Ovary (tissue), 9 donors: Measurements from ENCODE around the gene CHFR. TPM values are rescaled to one million over a fixed set of nuclear protein-coding genes. Genes with fewer than 3 reads are reported as not detected.

Source experiments
- DNase-seq, 5 donors: peaks; one replicate each; pipeline ENCODE4 v3.0.0-alpha.2; 2019 to 2020
- H3K27ac ChIP-seq, 2 donors: fragments of 200-600 bp; one replicate each; pipeline versions ENCODE4 v1.5.1 to v1.8.0; 2019 to 2022
- H3K27me3 ChIP-seq: fragments of 200-600 bp; one replicate; pipeline ENCODE4 v1.8.0; 2022
- H3K36me3 ChIP-seq: fragments of 200-600 bp; sonication (generic); one replicate; pipeline ENCODE4 v1.5.1; 2019
- H3K4me1 ChIP-seq: one replicate; pipeline ENCODE4 v1.8.1; 2013; ENCODE audit warnings: mild to moderate bottlenecking, moderate library complexity; ENCODE audit not compliant: insufficient read depth
- H3K4me3 ChIP-seq: fragments of 200-600 bp; sonication (generic); one replicate; pipeline ENCODE4 v1.5.1; 2017
- H3K9me3 ChIP-seq, 2 donors: fragments of 200-600 bp in 1 of 2; sonication (generic) in 1 of 2; one replicate each; pipeline versions ENCODE4 v1.5.1 to v1.8.1; 2013 to 2019; ENCODE audit warnings: mild to moderate bottlenecking in 1 of 2, moderate library complexity in 1 of 2
- CTCF ChIP-seq, 3 donors: fragments of 450-650 bp in 2 of 3; fragments of 200-600 bp in 1 of 3; IDR thresholded peaks; one replicate each; pipeline versions ENCODE4 v1.5.1 to v1.8.0; 2016 to 2022; ENCODE audit warnings: antibody characterized with exemption in 3 of 3, mild to moderate bottlenecking in 1 of 3
- EP300 ChIP-seq: sonication (generic); formaldehyde crosslinking; IDR thresholded peaks from one replicate; pipeline ENCODE4 v1.6.1; 2017; ENCODE audit warnings: antibody characterized with exemption
- POLR2A ChIP-seq: fragments of 450-650 bp; IDR thresholded peaks from one replicate; pipeline ENCODE4 v1.6.1; 2017; ENCODE audit warnings: antibody characterized with exemption, mild to moderate bottlenecking, moderate library complexity
- WGBS, 3 donors: extraction: QIAGEN DNeasy Blood & Tissue Kit in 1 of 3; methylation state at CpG; one replicate each; pipeline versions ENCODE4 v1.1.5 to v1.1.7; 2013 to 2017; 5-methylcytosine and 5-hydroxymethylcytosine counted together
- intact Hi-C, 4 donors: fragments of 100-400 bp; cut with DNase I; formaldehyde crosslinking; loops; one replicate each; pipeline versions ENCODE4 v1.11.0 to v1.15.1; 2022 to 2023
- polyA plus RNA-seq, 2 donors: library from polyadenylated mRNA; stranded (reverse); fragments of 200-250 nt in 1 of 2; fragments of 350-450 nt in 1 of 2; fragmentation: Illumina TruSeq in 1 of 2; extraction: RNeasy Lipid Tissue Mini Kit (QIAGEN cat#74804) in 1 of 2; gene quantifications; one replicate each; pipeline ENCODE4 v1.2.3, GENCODE V29; 2013 to 2014
- total RNA-seq, 7 donors: library from RNA; depleted of rRNA in 2 of 7; stranded (reverse); fragments of >200 nt in 2 of 7; fragmentation: NEBNext Ultra II Directional in 3 of 7; extraction: Animal tissue kit (Norgen Biotek cat#: 25700) in 3 of 7; gene quantifications; one replicate each; pipeline versions ENCODE4 v1.1.0 to v1.2.4, GENCODE V29; 2016 to 2023
- donor health status: DM: no; HTN: no; CAD: no; lungs with moderate emphysema.
- donor health status: DM: no; HTN: no; CAD: no.
- donor health status: Bipolar disorder and iron deficiency.
- donor health status: DM: yes; HTN: yes; CAD: no.
- donor health status: DM: no; HTN: no; CAD: no.
- donor health status: DM: yes; HTN: yes; CAD: no.

Gene CHFR
- total and polyA plus RNA-seq, 9 donors = 11.7 to 36.4 (median 17.5) TPM

- no peaks in the 10 kb centered on the region for H3K27me3 ChIP-seq
- no peak overlapping the region for H3K4me3 ChIP-seq
- H3K9me3 ChIP-seq = no peaks in the 10 kb centered on the region
- intact Hi-C loops = no loop called here
- no peak for TF ChIP-seq EP300
- no peak for TF ChIP-seq POLR2A
- no peak for TF ChIP-seq CTCF (IDR thresholded peaks at IDR 0.05)
- H3K27ac ChIP-seq = no peak overlapping the region
- WGBS, 3 donors = 83 to 90% (median 87%) methylated on average over 12 of the region's 12 CpGs
- no peak for DNase-seq
- H3K36me3 ChIP-seq = no peaks in the 10 kb centered on the region
- no peaks in the 10 kb centered on the region for H3K4me1 ChIP-seq
These were observed 14.4 kb downstream of the CHFR start for GRCh38 chr12:132872975-132873421.

GRCh38 chr12:132872073-132872855 is 15.1 kb downstream of the CHFR start:
- Histone ChIP-seq H3K36me3 (no peaks in the 10 kb centered on the region), H3K4me3 (no peak overlapping the region), H3K27me3 (no peaks in the 10 kb centered on the region), H3K9me3 (no peaks in the 10 kb centered on the region), H3K4me1 (no peaks in the 10 kb centered on the region), H3K27ac (no peak overlapping the region)
- intact Hi-C loops = no loop called here
- no peak for DNase-seq
- no peak for TF ChIP-seq CTCF (IDR thresholded peaks at IDR 0.05)
- no peak for TF ChIP-seq EP300
- TF ChIP-seq POLR2A = no peak
- 91 to 92% (median 91%) methylated on average over 21 of the region's 21 CpGs for WGBS, 3 donors

GRCh38 chr12:132869551-132869950 is 17.9 kb downstream of the CHFR start:
- 92 to 96% (median 95%) methylated on average over 14 of the region's 14 CpGs for WGBS, 3 donors
- Histone ChIP-seq H3K36me3 (no peaks in the 10 kb centered on the region), H3K27ac (no peak overlapping the region), H3K27me3 (no peaks in the 10 kb centered on the region), H3K4me1 (no peaks in the 10 kb centered on the region), H3K9me3 (no peaks in the 10 kb centered on the region), H3K4me3 (no peak overlapping the region)
- DNase-seq = no peak
- intact Hi-C loops = no loop called here
- no peak for TF ChIP-seq CTCF (IDR thresholded peaks at IDR 0.05)
- TF ChIP-seq POLR2A = no peak
- TF ChIP-seq EP300 = no peak

- H3K27ac ChIP-seq = no peak overlapping the region
These were observed 21.1 kb downstream of the CHFR start for GRCh38 chr12:132866251-132866828.

More at GRCh38 chr12:132866251-132866828, 21.1 kb downstream of the CHFR start:
- H3K36me3 ChIP-seq = no peaks in the 10 kb centered on the region
- intact Hi-C loops = no loop called here
- H3K4me1 ChIP-seq = no peaks in the 10 kb centered on the region
- 91 to 97% (median 95%) methylated on average over 14 of the region's 14 CpGs for WGBS, 3 donors
- TF ChIP-seq CTCF (IDR thresholded peaks at IDR 0.05) = no peak
- H3K27me3 ChIP-seq = no peaks in the 10 kb centered on the region
- H3K4me3 ChIP-seq = no peak overlapping the region
- H3K9me3 ChIP-seq = no peaks in the 10 kb centered on the region
- peak in 1 of 5 donors; percentile 27 for DNase-seq
